Osteocyte (in vitro differentiated cells): ENCODE measurements around the gene MAMDC2. TPM values are rescaled to one million over a fixed set of nuclear protein-coding genes. Genes with fewer than 3 reads are reported as not detected.

Experiments used
- DNase-seq: peaks from one replicate; pipeline ENCODE4 v3.0.0; 2021; ENCODE audit warnings: mixed read lengths; ENCODE audit not compliant: unreplicated experiment; ENCODE audit errors: extremely low spot score
- H3K27ac Mint-ChIP-seq: one replicate; pipeline ENCODE4 v1.8.0; 2021; ENCODE audit warnings: mild to moderate bottlenecking, mixed read lengths; ENCODE audit not compliant: unreplicated experiment
- H3K27me3 Mint-ChIP-seq: one replicate; pipeline ENCODE4 v1.8.0; 2021; ENCODE audit warnings: mixed read lengths; ENCODE audit not compliant: unreplicated experiment
- H3K36me3 Mint-ChIP-seq: one replicate; pipeline ENCODE4 v1.8.0; 2021; ENCODE audit warnings: mixed read lengths; ENCODE audit not compliant: unreplicated experiment
- H3K4me1 Mint-ChIP-seq: one replicate; pipeline ENCODE4 v1.8.0; 2021; ENCODE audit warnings: mixed read lengths; ENCODE audit not compliant: unreplicated experiment
- H3K4me3 Mint-ChIP-seq: one replicate; pipeline ENCODE4 v1.8.0; 2021; ENCODE audit warnings: mild to moderate bottlenecking, moderate library complexity, mixed read lengths; ENCODE audit not compliant: unreplicated experiment
- H3K9me3 Mint-ChIP-seq: one replicate; pipeline ENCODE4 v1.8.0; 2021; ENCODE audit warnings: mixed read lengths; ENCODE audit not compliant: unreplicated experiment
- CTCF ChIP-seq: fragments of 200-600 bp; sonication (generic); IDR thresholded peaks from 2 replicates; pipeline ENCODE4 v1.5.0; 2021; ENCODE audit warnings: antibody characterized with exemption, mild to moderate bottlenecking, moderate library complexity
- total RNA-seq: library from RNA; stranded (reverse); gene quantifications from 2 replicates; pipeline ENCODE4 v1.2.1, GENCODE V29; 2021

The MAMDC2 gene
- total RNA-seq, 1 donor from 2014 or later = 11.3 TPM

GRCh38 chr9:70020991-70021571, 22.6 kb upstream of the MAMDC2 start:
- Mint-ChIP-seq H3K36me3 (no peaks in the 10 kb centered on the region), H3K4me1 (peaks cover 13% of the 10 kb centered on the region), H3K27me3 (no peaks in the 10 kb centered on the region), H3K27ac (peak overlapping the region; percentile 62), H3K9me3 (no peaks in the 10 kb centered on the region), H3K4me3 (no peak overlapping the region)
- DNase-seq = no peak
- TF ChIP-seq CTCF = no peak

- Mint-ChIP-seq H3K27me3 (no peaks in the 10 kb centered on the region), H3K4me3 (no peak overlapping the region), H3K36me3 (no peaks in the 10 kb centered on the region), H3K9me3 (peaks cover 8% of the 10 kb centered on the region), H3K4me1 (peaks cover 10% of the 10 kb centered on the region), H3K27ac (no peak overlapping the region)
- DNase-seq = no peak
- no peak for TF ChIP-seq CTCF
Measured at GRCh38 chr9:70028287-70028686, 15.4 kb upstream of the MAMDC2 start.

- H3K4me3 Mint-ChIP-seq = no peak overlapping the region
- TF ChIP-seq CTCF = no peak
- H3K27ac Mint-ChIP-seq = no peak overlapping the region
- H3K9me3 Mint-ChIP-seq = peaks cover 8% of the 10 kb centered on the region
- no peaks in the 10 kb centered on the region for H3K36me3 Mint-ChIP-seq
- DNase-seq = no peak
- no peaks in the 10 kb centered on the region for H3K27me3 Mint-ChIP-seq
- peaks cover 10% of the 10 kb centered on the region for H3K4me1 Mint-ChIP-seq
Measured at GRCh38 chr9:70030156-70030555, 13.5 kb upstream of the MAMDC2 start.

- no peak for TF ChIP-seq CTCF
- H3K27me3 Mint-ChIP-seq = no peaks in the 10 kb centered on the region
- H3K27ac Mint-ChIP-seq = no peak overlapping the region
- no peak for DNase-seq
- H3K4me3 Mint-ChIP-seq = no peak overlapping the region
- H3K9me3 Mint-ChIP-seq = peaks cover 8% of the 10 kb centered on the region
- peaks cover 10% of the 10 kb centered on the region for H3K4me1 Mint-ChIP-seq
- H3K36me3 Mint-ChIP-seq = no peaks in the 10 kb centered on the region
Measured at GRCh38 chr9:70031141-70031545, 12.5 kb upstream of the MAMDC2 start.

- no peak for DNase-seq
- no peak for TF ChIP-seq CTCF
- Mint-ChIP-seq H3K4me3 (no peak overlapping the region), H3K36me3 (no peaks in the 10 kb centered on the region), H3K27ac (no peak overlapping the region), H3K9me3 (peaks cover 12% of the 10 kb centered on the region), H3K4me1 (peaks cover 10% of the 10 kb centered on the region), H3K27me3 (no peaks in the 10 kb centered on the region)
Measured at GRCh38 chr9:70034271-70034711, 9.4 kb upstream of the MAMDC2 start.
